ENCODE results near the gene FAM219A.

FAM219A gene, protein sequence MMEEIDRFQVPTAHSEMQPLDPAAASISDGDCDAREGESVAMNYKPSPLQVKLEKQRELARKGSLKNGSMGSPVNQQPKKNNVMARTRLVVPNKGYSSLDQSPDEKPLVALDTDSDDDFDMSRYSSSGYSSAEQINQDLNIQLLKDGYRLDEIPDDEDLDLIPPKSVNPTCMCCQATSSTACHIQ

DNA sequence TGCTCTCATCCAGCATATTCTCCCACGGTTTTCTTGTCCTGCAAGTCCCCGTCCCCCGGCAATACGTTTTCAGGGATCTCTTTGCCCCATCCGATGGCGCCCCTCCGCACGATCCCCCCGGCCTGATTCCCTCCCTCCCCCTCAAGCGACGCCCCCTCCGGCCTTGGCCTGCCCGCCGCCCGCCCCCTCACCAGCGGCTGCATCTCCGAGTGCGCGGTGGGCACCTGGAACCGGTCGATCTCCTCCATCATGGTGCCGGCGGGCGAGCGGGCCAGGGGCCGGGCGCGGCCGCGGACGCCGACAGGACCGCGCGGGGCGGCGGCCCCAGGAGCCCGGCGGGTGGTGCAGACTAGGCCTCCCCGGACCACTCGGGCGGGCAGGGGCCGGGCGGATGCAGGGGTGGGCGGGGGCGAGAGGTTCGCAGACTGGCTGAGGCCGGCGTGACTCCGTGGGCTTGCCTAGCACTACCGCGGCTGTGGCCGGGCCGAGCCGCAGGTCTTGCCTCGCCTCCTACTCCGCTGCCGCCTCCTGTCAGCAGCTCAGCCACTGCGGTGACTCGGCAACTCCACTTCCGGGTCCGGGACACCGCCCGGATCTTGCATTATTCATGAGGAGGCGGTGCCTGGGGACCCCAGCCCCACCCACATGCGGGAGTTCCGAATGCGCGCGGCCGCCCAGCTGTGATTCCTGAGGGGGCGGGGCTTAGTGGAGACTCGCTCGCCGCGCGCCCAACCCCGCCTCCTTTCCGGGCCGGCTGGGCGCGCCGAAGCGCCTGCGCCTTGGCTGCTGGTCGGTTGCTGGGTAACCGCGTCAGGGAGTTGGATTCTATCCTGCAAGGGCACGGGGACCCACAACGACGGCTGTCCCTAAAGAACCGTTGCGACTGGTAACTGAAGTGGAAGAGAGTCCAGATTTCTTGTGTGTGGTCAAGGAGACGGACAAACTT lies at the start of gene FAM219A, which contains the start of gene DNAI1:
TSS of gene FAM219A (minus strand) at position 558 of the 946 bp plus-strand sequence. CDS start at position 251, 307 bp downstream.
TSS of gene DNAI1 (plus strand) at position 793 of the 946 bp plus-strand sequence. CDS start 201 bp downstream, outside the sequence.
- DNase-seq = peak; percentile 74 to 89

DNA sequence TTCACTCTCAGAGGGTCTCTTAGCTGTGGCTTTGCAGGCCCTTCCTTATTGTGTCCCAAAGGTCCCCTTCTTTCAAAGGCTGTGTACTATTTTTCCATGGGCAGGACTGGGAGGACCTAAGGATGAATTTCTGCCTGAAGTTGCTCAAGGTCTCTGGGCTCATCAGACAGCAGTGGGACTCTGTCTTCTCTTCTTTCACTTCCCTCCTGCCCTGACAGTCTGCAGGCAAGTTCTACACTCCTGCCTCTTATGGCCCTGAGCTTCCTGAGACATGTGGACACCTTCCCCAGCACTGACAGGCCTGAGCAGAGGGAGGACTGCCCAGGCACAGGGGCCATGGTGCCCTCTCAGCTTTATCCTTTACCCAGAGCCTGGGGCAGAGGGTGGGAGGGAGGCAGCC lies 49.6 kb upstream of the FAM219A start:
- no peak for DNase-seq

DNA sequence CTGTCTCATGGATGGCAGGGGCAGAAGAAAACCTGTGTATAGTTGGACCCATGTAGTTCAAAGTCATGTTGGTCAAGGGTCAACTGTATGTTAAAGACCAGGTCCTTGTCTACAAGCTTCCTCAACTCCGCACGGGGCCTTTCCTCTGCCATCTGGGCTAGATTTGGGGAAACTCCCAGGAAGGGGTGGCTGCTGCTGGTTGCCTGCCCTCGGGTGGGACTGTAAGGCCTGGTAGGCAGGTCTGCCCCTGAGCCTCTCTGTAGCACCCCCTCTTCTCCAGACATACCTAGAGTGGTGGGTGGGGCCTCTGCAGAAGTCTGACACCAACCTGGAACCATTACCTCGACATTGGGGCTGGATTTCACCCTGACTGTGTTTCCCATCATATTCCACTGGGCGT lies 49.2 kb upstream of the FAM219A start:
- no peak for DNase-seq

DNA sequence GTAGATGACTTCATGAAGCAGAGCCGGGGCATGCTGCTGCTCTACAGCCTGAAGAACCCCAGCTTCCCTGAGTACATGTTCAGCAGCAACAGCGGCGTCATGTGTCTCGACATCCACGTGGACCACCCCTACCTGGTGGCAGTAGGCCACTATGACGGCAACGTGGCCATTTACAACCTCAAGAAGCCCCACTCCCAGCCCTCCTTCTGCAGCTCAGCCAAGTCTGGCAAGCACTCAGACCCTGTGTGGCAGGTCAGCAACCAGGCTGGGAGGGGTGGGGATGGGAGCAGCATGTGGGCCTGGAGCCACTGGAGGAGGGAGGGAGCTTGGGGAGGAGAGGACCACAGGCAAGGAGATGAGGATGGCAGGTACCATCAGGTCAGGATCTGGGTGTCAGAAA lies 48.3 kb upstream of the FAM219A start:
- DNase-seq = no peak

DNA sequence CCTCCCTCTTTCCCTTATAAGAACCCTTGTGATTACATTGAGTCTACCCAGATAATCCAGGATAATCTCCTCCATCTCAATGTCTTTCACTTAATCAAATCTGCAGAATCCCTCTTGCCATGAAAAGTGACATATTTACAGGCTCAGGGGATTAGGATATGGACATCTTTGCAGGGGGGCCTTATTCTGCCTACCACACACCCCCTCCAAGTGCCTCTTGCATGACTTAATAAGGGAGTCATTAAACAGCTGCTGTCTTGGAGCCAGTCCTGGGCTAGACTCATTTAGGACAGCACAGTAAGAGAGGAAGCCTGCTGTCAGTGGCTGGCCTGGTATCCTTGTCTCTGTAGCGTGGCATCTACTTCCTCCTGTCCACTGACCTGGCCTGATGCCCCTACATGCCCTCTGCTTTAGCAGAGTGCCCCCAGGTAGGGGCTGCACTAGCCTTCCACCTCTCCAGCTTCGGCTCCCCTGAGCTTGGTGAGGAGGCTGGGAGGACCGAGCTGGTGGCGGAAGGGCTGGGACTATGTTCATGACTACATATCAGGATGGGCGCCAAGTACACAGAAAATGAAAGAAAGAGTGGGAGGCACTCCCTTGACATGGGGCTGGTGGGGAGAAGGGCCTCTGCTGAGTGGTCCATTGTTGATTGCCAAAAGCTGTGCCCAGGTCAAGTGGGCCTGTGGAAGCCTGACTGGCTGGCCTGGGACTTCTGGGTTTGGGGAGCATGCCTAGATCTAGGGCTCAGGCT lies 47.2 kb upstream of the FAM219A start:
- no peak for DNase-seq

DNA sequence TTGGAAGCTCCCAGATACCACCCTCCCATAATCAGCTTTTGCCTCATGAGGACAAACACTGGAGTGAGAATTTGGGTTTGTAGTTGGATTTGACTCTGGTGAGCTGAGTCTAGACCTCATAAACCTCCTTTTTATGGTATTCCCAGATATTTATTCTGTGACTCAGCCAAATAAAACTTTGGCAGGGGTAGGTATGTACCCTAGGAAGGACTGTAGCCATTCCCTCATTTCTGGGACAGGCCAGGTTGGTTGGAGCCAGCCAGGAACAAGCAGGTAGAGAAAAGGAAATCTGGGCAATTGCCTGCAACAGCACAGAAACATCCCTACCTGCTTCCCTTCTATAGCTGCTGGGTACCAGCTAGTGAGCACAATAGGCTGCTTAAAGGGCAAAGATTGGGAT lies 45.0 kb upstream of the FAM219A start:
- no peak for DNase-seq

DNA sequence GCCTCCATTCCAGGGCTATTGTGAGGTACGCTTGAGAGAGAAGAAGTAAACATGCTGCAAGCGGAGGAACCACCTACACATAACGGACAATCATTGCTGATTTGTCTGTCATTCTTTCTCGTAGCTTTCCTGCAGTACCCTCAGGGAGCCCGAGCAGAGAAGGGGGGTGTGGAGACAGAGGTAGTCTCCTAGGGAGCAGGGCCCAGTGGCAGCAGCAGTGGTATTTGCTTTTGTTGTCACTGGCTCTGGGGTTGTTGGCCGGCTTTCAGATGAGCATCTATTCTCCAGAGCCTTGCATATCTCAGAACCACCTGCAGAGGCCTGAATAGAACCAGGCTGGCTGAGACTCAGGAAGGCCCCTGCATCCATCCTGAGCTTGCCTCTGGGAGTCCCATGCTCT lies 44.5 kb upstream of the FAM219A start:
- no peak for DNase-seq

DNA sequence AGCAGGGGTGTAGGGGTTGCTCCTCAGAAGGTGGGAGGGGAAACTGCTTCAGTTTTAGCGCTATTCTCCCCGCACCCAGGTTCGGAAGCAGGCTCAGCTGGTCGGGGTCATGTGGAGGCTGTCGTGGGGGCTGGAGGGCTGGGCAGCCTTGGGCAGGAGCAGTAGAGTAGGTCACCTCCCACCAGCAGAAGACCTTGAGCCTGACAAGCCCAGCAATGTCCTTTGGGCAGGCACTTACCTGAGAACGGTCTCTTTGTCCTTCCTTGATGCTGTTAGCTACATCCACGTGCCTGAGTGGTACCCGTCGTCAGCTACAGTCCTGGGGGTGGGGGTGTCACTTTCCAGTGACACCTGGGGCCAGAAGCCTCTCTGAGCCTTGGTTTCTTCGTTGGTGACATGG lies 44.1 kb upstream of the FAM219A start:
- no peak for DNase-seq

DNA sequence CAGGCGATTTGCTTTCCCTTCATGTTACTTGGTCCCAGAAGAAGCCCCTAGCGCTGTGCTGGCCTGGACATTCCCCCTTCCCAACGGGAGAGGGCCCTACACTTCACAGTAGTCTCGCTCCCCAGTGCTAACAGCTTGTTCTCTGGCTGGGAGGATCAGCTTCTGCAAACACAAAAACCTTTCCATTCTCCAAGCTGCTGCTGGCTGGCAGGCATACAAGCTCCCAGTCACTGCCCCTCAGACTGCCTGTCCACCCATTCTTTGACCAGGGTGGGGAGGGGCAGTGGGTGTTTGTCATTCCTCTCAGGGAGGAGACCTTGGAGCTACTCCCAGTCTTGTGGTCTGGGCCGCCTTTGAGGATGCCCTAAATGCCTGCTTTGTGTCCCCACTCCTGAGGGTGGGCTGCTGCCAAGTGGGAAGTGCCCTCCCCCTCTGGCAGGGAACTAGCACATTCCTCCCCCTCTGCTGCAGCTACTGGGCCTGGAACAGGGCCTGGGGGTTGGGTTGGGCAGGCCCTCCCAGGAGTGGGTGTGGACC lies 43.6 kb upstream of the FAM219A start:
- no peak for DNase-seq

DNA sequence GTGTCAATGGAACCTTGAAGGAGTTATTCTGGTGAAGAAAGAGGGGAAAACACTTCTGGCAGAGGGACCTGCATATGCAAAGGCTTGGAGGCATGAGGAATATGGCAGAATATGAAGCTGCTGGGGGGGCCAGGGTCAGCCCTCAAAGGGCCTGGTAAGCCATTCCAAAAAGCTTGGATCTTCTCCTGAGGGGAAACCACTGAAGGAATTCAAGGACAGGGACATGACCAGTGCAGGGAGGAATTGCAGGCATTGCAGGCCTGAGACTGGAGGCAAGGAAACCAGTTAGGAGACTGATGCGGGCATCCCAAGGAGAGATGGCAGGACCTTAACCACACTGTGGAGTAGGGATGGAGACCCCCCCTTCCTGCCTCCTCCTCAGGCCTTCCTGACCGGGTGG lies 43.0 kb upstream of the FAM219A start:
- no peak for DNase-seq

DNA sequence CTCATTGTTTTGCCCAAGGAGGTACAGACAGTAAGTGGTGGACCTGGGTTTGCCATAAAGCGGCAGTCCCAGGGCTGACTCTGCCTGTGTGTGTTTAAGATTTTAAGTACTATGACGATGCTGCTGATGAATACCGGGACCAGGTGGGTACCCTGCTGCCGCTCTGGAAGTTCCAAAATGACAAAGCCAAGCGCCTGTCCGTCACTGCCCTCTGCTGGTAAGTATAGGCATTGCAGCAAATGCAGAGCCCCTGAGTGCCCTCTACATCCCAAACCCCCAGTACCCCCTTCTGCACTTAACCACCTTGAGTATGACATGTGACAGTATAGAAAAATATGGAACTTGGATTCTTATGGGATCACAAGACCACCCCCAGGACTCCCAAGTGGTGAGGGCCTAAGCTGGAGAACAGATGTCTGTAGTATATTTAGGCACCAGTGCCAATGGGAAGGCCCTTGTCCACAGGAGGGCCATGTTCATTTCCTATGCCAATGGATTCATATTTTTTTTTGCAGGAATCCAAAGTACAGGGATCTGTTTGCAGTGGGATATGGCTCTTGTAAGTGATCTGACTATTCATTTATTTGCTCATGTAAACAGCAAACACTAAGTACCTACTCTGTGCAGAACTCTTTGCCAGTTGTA lies 42.4 kb upstream of the FAM219A start:
- peak; percentile 8 to 30 for DNase-seq

DNA sequence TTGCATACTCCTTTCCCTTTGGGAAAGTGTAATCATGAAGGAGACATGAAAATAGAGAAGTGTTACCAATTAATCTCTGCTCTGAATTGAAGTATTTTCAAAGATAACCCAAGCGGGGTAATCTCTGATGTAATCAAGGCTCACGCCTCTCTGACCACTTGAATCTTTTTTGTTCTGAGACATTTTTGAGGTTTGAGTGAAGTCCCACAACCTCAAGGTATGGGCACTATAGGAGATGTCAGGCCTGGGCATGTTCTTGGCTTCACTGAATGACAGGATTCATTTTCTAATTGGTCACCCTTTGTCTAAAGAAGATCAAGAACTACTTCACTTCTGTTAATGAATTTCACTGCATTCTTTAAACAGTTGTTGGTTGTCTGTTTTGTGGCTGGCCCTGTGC lies 40.7 kb upstream of the FAM219A start:
- DNase-seq = no peak

DNA sequence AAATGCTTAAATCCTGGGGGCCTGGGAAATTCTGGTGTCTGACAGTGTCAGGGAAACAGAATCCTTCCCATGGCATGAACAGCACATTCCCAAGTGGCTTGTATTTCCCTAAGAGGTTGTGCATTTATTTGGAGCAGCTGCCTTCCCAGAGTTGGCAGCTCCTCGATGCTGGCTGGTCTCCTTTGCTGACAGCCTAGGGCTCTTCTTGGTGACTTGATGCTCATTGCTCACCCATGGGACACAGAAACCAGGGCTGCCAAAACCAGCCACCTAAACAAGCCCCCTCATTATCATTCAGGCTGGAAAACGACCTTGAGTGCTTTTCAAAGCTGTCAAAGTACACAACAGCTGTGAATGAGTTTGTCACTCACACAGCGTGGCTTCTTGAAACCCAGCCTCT lies 40.2 kb upstream of the FAM219A start:
- no peak for DNase-seq

DNA sequence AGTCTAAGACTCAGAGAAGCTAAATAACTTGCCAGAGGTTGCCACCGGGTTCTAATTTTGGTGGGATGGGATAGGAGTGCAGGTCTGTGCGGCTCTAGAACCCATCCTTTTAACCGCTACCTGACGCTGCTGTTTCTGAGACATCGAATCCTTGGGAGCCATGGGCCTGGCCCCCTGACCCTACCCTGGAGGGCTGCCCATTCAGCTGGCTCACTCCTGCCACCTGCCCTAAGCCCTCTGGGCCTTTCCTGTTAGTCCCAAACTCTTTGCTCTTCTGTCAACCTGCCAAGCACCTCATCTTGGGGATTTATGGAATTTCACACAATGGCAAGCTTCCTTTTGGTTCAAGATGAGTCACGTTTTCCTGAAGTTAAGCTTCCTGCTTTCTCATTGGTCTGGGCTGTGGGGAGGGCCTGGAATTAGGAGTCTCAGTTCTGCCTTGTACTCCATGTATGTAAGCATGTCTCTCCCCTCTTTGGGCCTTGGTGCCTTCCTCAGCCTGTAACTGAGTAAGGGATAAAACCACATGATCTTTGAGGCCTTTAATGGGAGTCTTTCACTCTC lies 37.9 kb upstream of the FAM219A start:
- DNase-seq = no peak

DNA sequence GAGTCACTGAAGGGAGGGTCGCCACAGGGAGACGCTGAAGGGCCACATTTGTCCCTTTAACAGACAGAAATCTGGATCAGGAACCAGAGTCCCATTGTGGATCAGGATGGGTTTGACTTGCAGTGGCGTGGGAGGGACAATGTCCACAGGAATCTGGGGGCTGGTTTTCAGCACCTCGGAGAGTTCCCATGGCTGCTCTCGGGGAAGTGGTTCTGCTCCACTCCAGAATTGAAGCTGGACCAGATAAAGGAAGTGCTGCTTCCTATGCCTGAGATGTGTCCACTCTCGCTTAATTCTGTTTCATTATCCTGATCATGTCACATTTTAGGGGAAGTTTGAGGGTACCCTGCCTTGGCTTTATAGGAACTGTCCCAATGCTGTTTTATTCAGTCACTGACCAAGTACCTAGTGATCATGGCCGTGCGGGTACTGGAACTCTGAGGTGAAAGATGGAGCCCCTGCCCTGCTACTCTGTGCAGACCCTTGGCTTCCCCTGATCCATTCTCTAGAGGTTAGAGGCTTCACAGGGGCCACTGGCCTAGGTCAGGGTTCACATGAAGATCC lies 35.7 kb upstream of the FAM219A start:
- DNase-seq = no peak

DNA sequence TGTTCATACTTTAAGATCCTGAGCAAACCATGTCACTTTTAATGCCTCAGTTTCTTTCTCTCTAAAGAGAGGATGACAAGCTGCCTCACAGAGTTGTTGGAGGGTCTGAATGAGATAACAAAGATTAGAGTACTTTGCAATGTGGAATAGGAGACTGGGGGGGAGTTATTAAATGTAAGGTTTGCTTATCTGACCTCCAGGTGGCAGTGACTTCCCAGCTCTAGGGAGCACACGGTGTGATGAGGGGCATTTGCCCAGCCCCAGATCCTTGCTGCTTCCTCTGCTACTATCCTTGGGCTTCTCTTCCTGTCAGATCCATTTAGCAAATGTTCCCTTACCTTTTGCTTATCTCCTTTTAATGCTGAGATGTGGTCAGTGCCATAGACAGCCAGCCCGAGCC lies 33.7 kb upstream of the FAM219A start:
- DNase-seq = no peak

DNA sequence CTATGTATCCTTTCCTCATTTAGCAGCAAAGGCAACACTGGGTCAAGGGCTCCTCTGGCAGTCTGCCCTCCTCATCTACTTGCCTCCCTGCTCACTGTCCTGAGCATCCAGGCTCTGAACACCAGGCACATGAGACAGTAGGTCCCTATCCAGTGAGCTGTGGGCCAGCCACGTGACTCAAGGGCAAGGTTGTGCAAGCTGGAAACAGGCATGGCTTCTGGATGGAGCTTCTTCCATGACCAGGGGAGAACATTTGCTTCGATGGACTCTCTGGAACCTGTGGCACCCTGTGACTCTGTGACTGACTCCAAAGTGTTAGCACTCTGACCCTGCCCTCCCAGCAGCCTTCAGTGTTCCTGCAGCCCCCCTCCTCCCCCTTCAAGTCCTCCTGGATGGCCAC lies 33.2 kb upstream of the FAM219A start:
- DNase-seq = no peak

DNA sequence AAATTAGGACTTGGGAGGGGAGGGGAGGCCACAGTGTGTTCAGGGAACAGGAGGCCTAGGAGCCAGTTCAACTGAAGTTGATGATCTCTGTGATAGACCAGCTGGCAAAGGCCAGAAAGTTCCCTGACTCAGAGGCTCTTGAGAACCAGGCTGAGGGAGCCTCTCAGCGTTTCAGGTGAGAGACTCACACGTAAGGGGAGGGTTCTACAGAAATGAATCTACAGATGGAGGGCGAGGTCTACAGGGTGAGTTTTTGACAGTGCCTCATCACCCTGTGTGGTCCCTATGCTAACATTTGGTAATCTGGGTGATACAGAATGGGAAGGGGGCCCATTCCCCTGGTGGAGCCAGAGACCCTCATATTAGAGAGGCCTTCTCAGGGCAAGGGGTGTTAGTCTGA lies 32.4 kb upstream of the FAM219A start:
- no peak for DNase-seq

DNA sequence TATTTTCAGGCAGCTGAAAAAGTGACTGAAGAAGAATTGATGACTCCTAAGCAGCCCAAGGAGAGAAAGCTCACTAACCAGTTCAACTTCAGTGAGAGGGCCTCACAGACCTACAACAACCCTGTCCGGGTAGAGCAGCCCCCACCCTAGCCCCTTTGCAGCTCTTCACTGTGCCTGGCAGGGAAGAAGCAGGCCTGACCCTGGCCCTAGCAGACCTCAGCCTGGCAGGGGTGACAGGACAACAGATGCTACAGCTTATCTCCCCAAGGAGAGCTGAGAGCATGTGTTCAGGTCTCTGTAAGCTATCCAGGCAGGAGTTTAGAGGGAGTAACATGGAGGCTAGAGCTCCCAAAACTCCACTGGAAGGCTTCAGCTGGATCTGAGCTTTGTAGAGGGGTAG lies 32.0 kb upstream of the FAM219A start:
- no peak for DNase-seq

DNA sequence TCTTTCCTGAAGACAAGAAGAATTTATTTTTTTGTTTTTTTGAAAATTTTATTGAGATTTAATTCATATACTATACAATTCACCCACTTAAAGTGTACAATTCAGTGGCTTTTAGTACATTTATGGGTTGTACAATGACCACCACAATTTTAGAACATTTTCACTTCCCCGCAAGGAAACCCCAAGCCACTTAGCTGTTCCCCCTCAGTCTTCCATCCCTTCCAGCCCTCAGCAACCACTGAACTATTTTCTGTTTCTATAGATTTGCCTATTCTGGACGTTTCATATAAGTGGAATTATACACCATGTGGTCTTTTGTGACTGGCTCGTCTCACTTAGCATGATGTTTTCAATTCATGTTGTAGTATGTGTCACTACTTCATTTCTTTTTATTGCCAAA lies 28.2 kb upstream of the FAM219A start:
- no peak for DNase-seq

DNA sequence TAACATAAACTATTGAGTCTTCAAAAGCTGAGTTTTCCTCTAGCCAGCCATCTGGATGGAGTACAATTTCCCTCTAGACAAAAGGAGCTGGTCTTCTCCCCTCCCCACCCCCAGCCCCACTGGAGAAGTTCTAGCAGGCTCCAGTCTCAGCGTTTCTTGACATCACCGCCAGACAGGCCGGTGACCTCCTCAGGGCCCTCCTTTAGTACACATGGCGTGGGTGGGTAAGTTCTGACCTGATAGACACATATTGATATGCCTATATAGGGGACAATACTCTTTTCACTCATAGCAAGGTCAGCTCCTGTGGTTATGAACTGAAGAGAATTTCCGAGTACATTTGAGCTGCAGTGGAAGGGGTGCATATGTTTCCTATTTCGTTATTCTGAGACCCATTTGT lies 27.5 kb upstream of the FAM219A start:
- no peak for DNase-seq

DNA sequence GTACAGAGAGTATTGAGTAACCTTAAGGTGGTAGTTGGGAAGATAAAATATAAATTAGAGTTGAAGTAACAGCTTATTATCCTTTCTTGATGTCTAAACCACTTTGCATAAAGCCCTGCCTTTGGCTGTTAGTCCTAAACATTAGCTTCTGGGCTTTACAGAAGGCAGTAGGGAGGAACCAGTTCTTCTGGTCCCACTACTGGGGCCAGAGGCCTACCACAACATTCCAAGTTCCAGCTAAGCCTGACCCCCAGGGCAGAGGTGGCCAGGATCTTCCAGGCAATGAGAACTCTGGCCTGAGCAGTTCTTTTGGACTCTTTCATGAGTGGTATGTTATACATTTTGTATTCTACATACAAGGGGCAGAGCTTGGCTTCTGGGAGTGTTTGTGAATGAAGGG lies 26.3 kb upstream of the FAM219A start:
- no peak for DNase-seq

Measured in NCI-H187 (cell line).